Spleen (tissue), 11 donors: ENCODE measurements around the gene KSR2. TPM values are rescaled to one million over a fixed set of nuclear protein-coding genes. Genes with fewer than 3 reads are reported as not detected.

Experiments
- DNase-seq: peaks from one replicate; pipeline ENCODE4 v3.0.0-alpha.2; 2020
- H3K27ac ChIP-seq, 8 donors: fragments of 200-600 bp; sonication (generic) in 7 of 8; 1 replicate in 4 of 8; 2 replicates in 4 of 8; pipeline versions ENCODE4 v1.5.0 to v1.8.0; 2016 to 2021; ENCODE audit warnings: inconsistent platforms in 4 of 8, mild to moderate bottlenecking in 4 of 8, moderate library complexity in 1 of 8
- H3K27me3 ChIP-seq, 7 donors: fragments of 200-600 bp; sonication (generic) in 6 of 7; replicated peaks in 1 of 7; 1 replicate in 4 of 7; 2 replicates in 3 of 7; pipeline versions ENCODE4 v1.5.0 to v1.8.0; 2016 to 2021; ENCODE audit warnings: inconsistent platforms in 3 of 7, mild to moderate bottlenecking in 1 of 7
- H3K36me3 ChIP-seq, 6 donors: fragments of 200-600 bp; sonication (generic) in 5 of 6; 1 replicate in 4 of 6; 2 replicates in 2 of 6; pipeline versions ENCODE4 v1.5.0 to v1.8.0; 2016 to 2021; ENCODE audit warnings: inconsistent platforms in 2 of 6
- H3K4me1 ChIP-seq, 6 donors: fragments of 200-600 bp; sonication (generic) in 5 of 6; 1 replicate in 3 of 6; 2 replicates in 3 of 6; pipeline versions ENCODE4 v1.5.0 to v1.8.0; 2016 to 2021; ENCODE audit warnings: inconsistent platforms in 3 of 6
- H3K4me3 ChIP-seq, 8 donors: fragments of 200-600 bp; sonication (generic) in 7 of 8; 1 replicate in 4 of 8; 2 replicates in 4 of 8; pipeline versions ENCODE4 v1.5.0 to v1.8.0; 2016 to 2021; ENCODE audit warnings: inconsistent platforms in 4 of 8, mild to moderate bottlenecking in 4 of 8, moderate library complexity in 2 of 8
- H3K9me3 ChIP-seq, 8 donors: fragments of 200-600 bp; sonication (generic) in 7 of 8; 1 replicate in 4 of 8; 2 replicates in 4 of 8; pipeline versions ENCODE4 v1.5.0 to v1.8.0; 2016 to 2021; ENCODE audit warnings: inconsistent platforms in 4 of 8
- POLR2A ChIP-seq, 3 donors: fragments of 450-650 bp; IDR thresholded peaks; one replicate each; pipeline ENCODE4 v1.5.1; 2017; ENCODE audit warnings: antibody characterized with exemption in 3 of 3, mild to moderate bottlenecking in 1 of 3
- POLR2AphosphoS5 ChIP-seq, 3 donors: sonication (generic); formaldehyde crosslinking; IDR thresholded peaks; one replicate each; pipeline ENCODE4 v1.5.1; 2017; ENCODE audit warnings: antibody characterized with exemption in 3 of 3
- WGBS, 5 donors: extraction: QIAGEN DNeasy Blood & Tissue Kit in 3 of 5; methylation state at CpG; one replicate each; pipeline versions ENCODE4 v1.1.5 to v1.1.7; 2013 to 2018; 5-methylcytosine and 5-hydroxymethylcytosine counted together
- intact Hi-C: fragments of 100-400 bp; cut with DNase I; formaldehyde crosslinking; loops from one replicate; pipeline ENCODE4 v1.15.0; 2023; ENCODE audit warnings: low total_unique reads
- polyA plus RNA-seq, 3 donors: library from polyadenylated mRNA; stranded (reverse); fragments of 200-250 nt; gene quantifications; one replicate each; pipeline ENCODE4 v1.2.1, GENCODE V29; 2013
- total RNA-seq, 7 donors: library from RNA; depleted of rRNA in 3 of 7; stranded (reverse); fragments of >200 nt in 3 of 7; fragmentation: NEBNext Ultra II Directional in 4 of 7; extraction: Animal tissue kit (Norgen Biotek cat#: 25700) in 4 of 7; gene quantifications; one replicate each; pipeline versions ENCODE4 v1.1.0 to v1.2.1, GENCODE V29; 2016 to 2021
- TF ChIP-seq, protein P1 (sequence below), 11 experiments: fragments of 200-600 bp in 7 of 11; fragments of 450-650 bp in 4 of 11; sonication (generic) in 4 of 11; IDR thresholded peaks in 8 of 11; conservative IDR thresholded peaks in 3 of 11; 1 replicate in 7 of 11; 2 replicates in 4 of 11; pipeline versions ENCODE4 v1.4.0 to v1.8.0; 2016 to 2021; ENCODE audit warnings: antibody characterized with exemption in 11 of 11, inconsistent platforms in 4 of 11, mild to moderate bottlenecking in 1 of 11
- donor health status: healthy with polysubstance abuse.
- donor health status: DM: no; HTN: no; CAD: no; lungs with moderate emphysema.
- donor health status: DM: no; HTN: no; CAD: no.
- donor health status: Bipolar disorder and iron deficiency.
- donor health status: healthy.
- donor health status: DM: no; HTN: no; CAD: no.
- donor health status: DM: yes; HTN: yes; CAD: no.

Gene KSR2
- total and polyA plus RNA-seq, 10 donors: under 0.01 to 0.09 (median 0.02) TPM; not detected in 4

DNA sequence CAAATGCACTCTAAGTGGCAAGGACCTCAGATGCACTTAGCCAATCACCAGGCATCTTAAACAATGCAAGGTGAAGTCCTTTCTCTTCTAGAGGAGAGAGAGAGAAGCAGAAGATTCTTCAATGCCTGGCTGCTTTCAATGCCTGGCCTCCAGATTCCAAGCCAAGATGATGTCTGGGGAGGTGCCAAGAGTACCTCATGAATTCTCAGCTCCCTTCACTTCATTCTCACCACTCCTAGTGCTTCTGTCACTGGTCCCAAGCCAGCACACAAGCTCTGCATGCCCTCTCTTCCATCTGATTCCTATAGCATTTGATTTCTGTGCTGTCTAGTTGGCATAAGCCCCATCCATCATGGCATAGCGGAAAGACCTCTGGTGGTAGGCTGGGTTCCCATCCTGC is 225.0 kb downstream of the KSR2 start:
- no peaks in the 10 kb centered on the region for H3K36me3 ChIP-seq
- DNase-seq: no peak
- no peak overlapping the region for H3K4me3 ChIP-seq
- H3K9me3 ChIP-seq: peaks cover 0 to 8% (median 0%) of the 10 kb centered on the region in 8 donors
- intact Hi-C loops: no loop called here
- no peak overlapping the region for H3K27ac ChIP-seq
- no peaks in the 10 kb centered on the region for H3K27me3 ChIP-seq
- H3K4me1 ChIP-seq: no peaks in the 10 kb centered on the region
- TF ChIP-seq, protein P1, sequence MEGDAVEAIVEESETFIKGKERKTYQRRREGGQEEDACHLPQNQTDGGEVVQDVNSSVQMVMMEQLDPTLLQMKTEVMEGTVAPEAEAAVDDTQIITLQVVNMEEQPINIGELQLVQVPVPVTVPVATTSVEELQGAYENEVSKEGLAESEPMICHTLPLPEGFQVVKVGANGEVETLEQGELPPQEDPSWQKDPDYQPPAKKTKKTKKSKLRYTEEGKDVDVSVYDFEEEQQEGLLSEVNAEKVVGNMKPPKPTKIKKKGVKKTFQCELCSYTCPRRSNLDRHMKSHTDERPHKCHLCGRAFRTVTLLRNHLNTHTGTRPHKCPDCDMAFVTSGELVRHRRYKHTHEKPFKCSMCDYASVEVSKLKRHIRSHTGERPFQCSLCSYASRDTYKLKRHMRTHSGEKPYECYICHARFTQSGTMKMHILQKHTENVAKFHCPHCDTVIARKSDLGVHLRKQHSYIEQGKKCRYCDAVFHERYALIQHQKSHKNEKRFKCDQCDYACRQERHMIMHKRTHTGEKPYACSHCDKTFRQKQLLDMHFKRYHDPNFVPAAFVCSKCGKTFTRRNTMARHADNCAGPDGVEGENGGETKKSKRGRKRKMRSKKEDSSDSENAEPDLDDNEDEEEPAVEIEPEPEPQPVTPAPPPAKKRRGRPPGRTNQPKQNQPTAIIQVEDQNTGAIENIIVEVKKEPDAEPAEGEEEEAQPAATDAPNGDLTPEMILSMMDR (IDR thresholded peaks at IDR 0.05 in 8 of 11, conservative IDR thresholded peaks at IDR 0.05 in 3 of 11): no peak
- no peak for TF ChIP-seq POLR2AphosphoS5 (IDR thresholded peaks at IDR 0.05)
- TF ChIP-seq POLR2A (IDR thresholded peaks at IDR 0.05): no peak
- WGBS, 5 donors: 89 to 95% (median 92%) methylated on average over 1 of the region's 1 CpG

DNA sequence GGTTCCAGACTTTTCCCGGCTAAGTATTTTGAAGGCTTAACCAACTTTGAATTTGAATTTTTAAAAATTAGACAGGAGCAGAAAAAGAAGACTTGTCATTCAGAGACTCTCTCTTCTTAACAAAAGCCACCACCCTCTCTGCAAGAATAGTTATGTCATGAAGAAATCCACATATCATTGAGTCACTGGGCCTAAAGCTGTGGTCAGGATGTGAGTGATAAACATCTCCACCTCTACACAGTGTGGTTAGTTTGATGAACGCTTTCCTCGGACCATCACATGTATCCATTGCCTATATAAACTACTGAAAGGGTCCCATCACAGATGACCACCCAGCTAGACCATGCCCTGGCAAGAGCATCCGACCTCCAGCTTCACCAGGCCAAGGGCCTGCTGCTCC is 226.1 kb downstream of the KSR2 start:
- TF ChIP-seq POLR2A (IDR thresholded peaks at IDR 0.05) (no peak), POLR2AphosphoS5 (IDR thresholded peaks at IDR 0.05) (no peak)
- TF ChIP-seq, protein P1 (IDR thresholded peaks at IDR 0.05 in 8 of 11, conservative IDR thresholded peaks at IDR 0.05 in 3 of 11): no peak
- no peak overlapping the region for H3K4me3 ChIP-seq
- peaks cover 0 to 8% (median 0%) of the 10 kb centered on the region in 8 donors for H3K9me3 ChIP-seq
- WGBS, 5 donors: 67 to 77% (median 72%) methylated on average over 4 of the region's 4 CpGs
- intact Hi-C loops: no loop called here
- no peak for DNase-seq
- no peaks in the 10 kb centered on the region for H3K4me1 ChIP-seq
- no peaks in the 10 kb centered on the region for H3K27me3 ChIP-seq
- H3K36me3 ChIP-seq: no peaks in the 10 kb centered on the region
- no peak overlapping the region for H3K27ac ChIP-seq

DNA sequence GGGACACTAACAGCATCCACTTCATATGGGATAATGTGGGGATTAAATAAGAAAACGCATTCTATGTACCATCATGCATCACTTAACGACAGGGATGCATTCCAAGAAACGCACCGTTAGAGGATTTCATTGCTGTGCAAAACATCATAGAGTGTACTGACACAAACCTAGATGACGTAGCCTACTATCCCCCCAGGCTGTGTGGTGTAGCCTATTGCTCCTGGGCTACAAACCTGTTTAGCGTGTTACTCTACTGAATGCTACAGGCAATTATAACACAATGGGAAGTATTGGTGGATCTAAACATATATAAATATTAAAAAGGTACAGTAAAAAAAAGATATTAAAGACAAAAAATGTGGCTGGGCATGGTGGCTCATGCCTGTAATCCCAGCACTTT is 230.6 kb downstream of the KSR2 start:
- Histone ChIP-seq H3K9me3 (no peaks in the 10 kb centered on the region), H3K27ac (no peak overlapping the region), H3K4me1 (no peaks in the 10 kb centered on the region), H3K4me3 (no peak overlapping the region), H3K27me3 (no peaks in the 10 kb centered on the region), H3K36me3 (no peaks in the 10 kb centered on the region)
- 89 to 91% (median 90%) methylated on average over 6 of the region's 6 CpGs for WGBS, 5 donors
- no peak for DNase-seq
- TF ChIP-seq, protein P1 (IDR thresholded peaks at IDR 0.05 in 8 of 11, conservative IDR thresholded peaks at IDR 0.05 in 3 of 11): no peak
- TF ChIP-seq POLR2A (IDR thresholded peaks at IDR 0.05): no peak
- intact Hi-C loops: no loop called here

DNA sequence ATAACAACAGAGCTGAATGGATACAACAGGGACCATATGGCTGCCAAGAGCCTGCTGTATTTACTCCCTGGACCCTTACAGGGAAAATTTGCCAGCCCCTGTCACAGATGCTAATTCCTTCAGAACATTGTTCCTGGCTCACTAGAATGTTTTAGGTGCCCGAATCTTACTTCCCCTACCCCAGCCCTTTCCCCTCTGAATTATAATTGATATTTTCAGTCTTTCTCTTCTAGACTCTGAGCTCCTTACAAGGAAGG is 235.3 kb downstream of the KSR2 start:
- no peak overlapping the region for H3K27ac ChIP-seq
- TF ChIP-seq POLR2A (IDR thresholded peaks at IDR 0.05) (no peak), POLR2AphosphoS5 (IDR thresholded peaks at IDR 0.05) (no peak)
- TF ChIP-seq, protein P1 (IDR thresholded peaks at IDR 0.05 in 8 of 11, conservative IDR thresholded peaks at IDR 0.05 in 3 of 11): no peak
- WGBS, 5 donors: 56 to 91% (median 75%) methylated on average over 1 of the region's 1 CpG
- intact Hi-C loops: no loop called here
- no peaks in the 10 kb centered on the region for H3K36me3 ChIP-seq
- no peak for DNase-seq
- peaks cover 0 to 17% (median 0%) of the 10 kb centered on the region in 8 donors for H3K9me3 ChIP-seq
- H3K4me1 ChIP-seq: no peaks in the 10 kb centered on the region
- peaks cover 0 to 5% (median 0%) of the 10 kb centered on the region in 7 donors for H3K27me3 ChIP-seq
- H3K4me3 ChIP-seq: no peak overlapping the region
